HL-60 (cell line): ENCODE measurements around the gene COL21A1.

Experiments
- DNase-seq, 2 experiments: peaks; one replicate each; pipeline ENCODE4 v3.0.0-alpha.2; 2010 to 2020; ENCODE audit warnings: low read depth in 1 of 2, low spot score in 1 of 2
- H3K27ac ChIP-seq: fragments of 250-450 bp; sonication (Bioruptor Pico); replicated peaks from 2 replicates; pipeline ENCODE4 v1.5.1; 2020; ENCODE audit warnings: mild to moderate bottlenecking, moderate library complexity
- H3K27me3 ChIP-seq: fragments of 250-450 bp; sonication (Bioruptor Pico); 2 replicates; pipeline ENCODE4 v1.5.1; 2021; ENCODE audit warnings: mild to moderate bottlenecking, moderate library complexity; ENCODE audit not compliant: insufficient read depth, poor library complexity, severe bottlenecking
- H3K4me3 ChIP-seq: replicated peaks from 2 replicates; pipeline ENCODE4 v1.5.1; 2011; ENCODE audit warnings: mild to moderate bottlenecking, control low read depth, low read length; ENCODE audit not compliant: insufficient read depth
- GABPA ChIP-seq: IDR thresholded peaks from 2 replicates; pipeline ENCODE4 v1.6.1; 2012; ENCODE audit warnings: low read depth
- POLR2AphosphoS5 ChIP-seq: IDR thresholded peaks from 2 replicates; pipeline ENCODE4 v1.6.1; 2012; ENCODE audit warnings: low read depth
- REST ChIP-seq: IDR thresholded peaks from 2 replicates; pipeline ENCODE4 v1.6.1; 2012; ENCODE audit warnings: low read depth; ENCODE audit not compliant: insufficient replicate concordance
- SPI1 ChIP-seq: IDR thresholded peaks from 2 replicates; pipeline ENCODE4 v1.6.1; 2012; ENCODE audit warnings: low read depth, mild to moderate bottlenecking, borderline replicate concordance
- TF ChIP-seq, protein P1 (sequence below): IDR thresholded peaks from one replicate; pipeline ENCODE4 v1.5.1; 2011; ENCODE audit warnings: low read length, control low read depth, inconsistent platforms; ENCODE audit not compliant: insufficient read depth

Gene COL21A1

GRCh38 chr6:56144538-56145324 is 102.6 kb downstream of the COL21A1 start:
- no peaks in the 10 kb centered on the region for H3K27me3 ChIP-seq
- no peak overlapping the region for H3K27ac ChIP-seq
- no peak overlapping the region for H3K4me3 ChIP-seq
- no peak for DNase-seq
- no peak for TF ChIP-seq POLR2AphosphoS5
- no peak for TF ChIP-seq GABPA
- TF ChIP-seq SPI1: no peak
- no peak for TF ChIP-seq REST
- TF ChIP-seq, protein P1, sequence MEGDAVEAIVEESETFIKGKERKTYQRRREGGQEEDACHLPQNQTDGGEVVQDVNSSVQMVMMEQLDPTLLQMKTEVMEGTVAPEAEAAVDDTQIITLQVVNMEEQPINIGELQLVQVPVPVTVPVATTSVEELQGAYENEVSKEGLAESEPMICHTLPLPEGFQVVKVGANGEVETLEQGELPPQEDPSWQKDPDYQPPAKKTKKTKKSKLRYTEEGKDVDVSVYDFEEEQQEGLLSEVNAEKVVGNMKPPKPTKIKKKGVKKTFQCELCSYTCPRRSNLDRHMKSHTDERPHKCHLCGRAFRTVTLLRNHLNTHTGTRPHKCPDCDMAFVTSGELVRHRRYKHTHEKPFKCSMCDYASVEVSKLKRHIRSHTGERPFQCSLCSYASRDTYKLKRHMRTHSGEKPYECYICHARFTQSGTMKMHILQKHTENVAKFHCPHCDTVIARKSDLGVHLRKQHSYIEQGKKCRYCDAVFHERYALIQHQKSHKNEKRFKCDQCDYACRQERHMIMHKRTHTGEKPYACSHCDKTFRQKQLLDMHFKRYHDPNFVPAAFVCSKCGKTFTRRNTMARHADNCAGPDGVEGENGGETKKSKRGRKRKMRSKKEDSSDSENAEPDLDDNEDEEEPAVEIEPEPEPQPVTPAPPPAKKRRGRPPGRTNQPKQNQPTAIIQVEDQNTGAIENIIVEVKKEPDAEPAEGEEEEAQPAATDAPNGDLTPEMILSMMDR: no peak

- Histone ChIP-seq H3K27ac (no peak overlapping the region), H3K4me3 (no peak overlapping the region), H3K27me3 (no peaks in the 10 kb centered on the region)
- TF ChIP-seq POLR2AphosphoS5: no peak
- no peak for TF ChIP-seq REST
- no peak for TF ChIP-seq GABPA
- TF ChIP-seq, protein P1: no peak
- no peak for TF ChIP-seq SPI1
- DNase-seq: no peak
These were observed 103.6 kb downstream of the COL21A1 start for GRCh38 chr6:56143796-56144195.

- H3K27ac ChIP-seq: no peak overlapping the region
- DNase-seq: no peak
- H3K27me3 ChIP-seq: no peaks in the 10 kb centered on the region
- TF ChIP-seq REST (no peak), POLR2AphosphoS5 (no peak), GABPA (no peak), SPI1 (no peak)
- TF ChIP-seq, protein P1: no peak
- H3K4me3 ChIP-seq: no peak overlapping the region
These were observed 107.3 kb downstream of the COL21A1 start for GRCh38 chr6:56140090-56140489.
